ENCODE results near the gene ILKAP.

GRCh38 chr2:238163481-238164198 is 39.9 kb downstream of the ILKAP start:
- TF ChIP-seq CTCF (IDR thresholded peaks at IDR 0.05; ENCODE audit: low read length), result no peak
- no peak for TF ChIP-seq EZH2phosphoT487 (IDR thresholded peaks at IDR 0.05; ENCODE audit: low read length)

Data from MM.1S (cell line).